ES-I3 (cell line): ENCODE results near the gene CAMTA1.

Experiments
- H3K36me3 ChIP-seq: 2 replicates; pipeline ENCODE4 v1.6.1; 2013; ENCODE audit warnings: mild to moderate bottlenecking, low read length, control low read depth, moderate library complexity; ENCODE audit not compliant: insufficient read depth
- H3K4me1 ChIP-seq: 2 replicates; pipeline ENCODE4 v1.6.1; 2013; ENCODE audit warnings: mild to moderate bottlenecking, control low read depth, low read length; ENCODE audit not compliant: insufficient read depth
- H3K9ac ChIP-seq: 2 replicates; pipeline ENCODE4 v1.6.1; 2013; ENCODE audit warnings: low read depth, mild to moderate bottlenecking, low read length, moderate library complexity
- H3K9me3 ChIP-seq: 2 replicates; pipeline ENCODE4 v1.6.1; 2013; ENCODE audit warnings: mild to moderate bottlenecking, low read length, moderate library complexity; ENCODE audit not compliant: control insufficient read depth, insufficient read depth

Gene CAMTA1

DNA sequence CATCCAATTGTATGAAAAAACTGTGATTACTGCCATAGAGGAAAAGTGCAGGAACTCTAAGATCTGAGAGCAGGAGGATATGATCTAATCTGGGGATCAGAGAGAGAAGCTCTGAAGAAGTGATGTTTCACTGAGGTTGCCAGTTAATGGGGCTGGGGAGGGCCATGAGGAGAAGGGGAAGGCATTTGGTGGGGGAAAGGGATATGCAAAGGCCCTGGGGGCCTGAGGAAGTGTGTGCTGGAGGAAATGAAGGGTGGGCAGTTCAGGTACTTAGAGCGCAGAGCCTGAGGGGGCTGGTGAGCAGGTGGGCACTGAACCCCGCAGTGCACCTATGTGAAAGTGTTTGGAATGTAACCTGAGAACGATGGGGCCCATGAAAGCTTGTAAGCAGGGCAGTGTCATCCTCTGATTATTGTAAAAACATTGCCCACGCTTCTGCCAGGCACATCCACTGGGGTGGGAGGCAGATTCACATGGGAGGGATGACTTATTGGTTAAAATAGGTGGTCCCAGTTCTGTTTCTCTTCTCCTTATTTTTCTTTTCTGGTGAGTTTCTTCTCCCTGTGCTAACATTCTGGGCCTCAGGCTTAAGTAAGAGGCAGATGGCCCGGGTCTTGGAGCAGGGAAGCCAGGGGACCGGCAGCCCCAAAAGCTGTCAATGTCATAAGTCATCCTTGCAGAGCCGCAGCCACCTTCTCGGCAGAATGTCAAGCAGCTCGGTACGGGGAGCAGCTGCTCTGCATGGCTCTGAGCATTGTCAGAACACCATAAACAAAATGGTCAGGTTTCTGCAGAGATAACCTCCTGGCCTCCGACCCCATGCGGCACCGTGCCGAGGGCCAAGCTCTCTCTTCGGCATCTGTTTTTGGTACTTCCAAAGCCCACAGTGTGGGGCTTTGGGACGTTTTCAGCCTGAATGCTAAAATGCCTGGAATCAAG lies 493.8 kb downstream of the CAMTA1 start:
- H3K9me3 ChIP-seq: no peaks in the 10 kb centered on the region
- H3K36me3 ChIP-seq: no peaks in the 10 kb centered on the region
- H3K4me1 ChIP-seq: peaks cover 18% of the 10 kb centered on the region
- no peak overlapping the region for H3K9ac ChIP-seq

DNA sequence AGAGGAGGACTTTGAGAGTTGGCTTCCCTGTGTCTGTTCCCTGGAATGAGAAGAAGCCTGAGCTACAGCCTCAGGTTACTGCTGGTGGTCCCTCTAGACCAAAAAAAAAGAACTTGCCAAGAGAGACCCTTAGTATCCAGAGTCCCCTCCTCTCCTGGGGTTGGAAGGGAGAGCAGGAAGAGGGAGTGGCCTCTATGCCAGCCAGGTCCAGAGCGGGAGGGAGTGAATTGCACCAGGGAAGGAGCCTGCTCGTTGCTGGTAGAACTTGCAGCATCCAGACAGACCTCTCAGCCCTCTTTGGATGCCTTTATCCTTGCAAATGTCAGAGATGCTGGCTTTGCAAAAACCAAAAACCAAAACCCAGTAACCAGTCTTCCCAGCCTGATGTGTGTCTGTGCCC lies 494.5 kb downstream of the CAMTA1 start:
- Histone ChIP-seq H3K9ac (no peak overlapping the region), H3K4me1 (peaks cover 18% of the 10 kb centered on the region), H3K9me3 (no peaks in the 10 kb centered on the region), H3K36me3 (no peaks in the 10 kb centered on the region)

DNA sequence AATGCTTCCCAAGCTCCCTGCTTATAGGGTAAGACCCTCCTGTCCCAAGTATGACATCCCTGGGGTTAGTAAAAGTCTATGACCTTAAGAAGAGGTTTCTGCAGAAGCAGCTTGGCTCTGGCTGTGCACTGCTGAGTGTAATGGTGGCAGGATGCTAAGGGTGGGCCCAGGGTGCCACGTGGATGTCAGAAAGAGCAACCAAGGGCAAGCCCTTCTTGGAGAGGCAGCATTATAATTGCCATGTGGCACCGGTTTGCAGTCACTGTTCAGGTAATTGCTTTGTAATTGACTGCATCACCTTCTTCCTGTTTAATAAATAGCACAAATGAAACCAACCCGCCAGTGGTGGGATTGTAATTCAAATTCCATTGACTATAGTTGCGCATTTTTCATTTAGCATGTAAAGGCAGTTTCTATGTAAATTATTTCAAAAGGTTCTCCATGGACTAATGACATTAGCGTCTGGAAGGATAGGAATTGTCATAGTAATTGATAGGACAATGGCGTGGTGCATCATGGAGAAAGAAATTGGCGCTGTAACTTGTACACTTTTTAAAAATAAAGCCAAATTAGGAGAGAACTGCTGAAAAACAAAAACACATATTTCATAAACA lies 495.2 kb downstream of the CAMTA1 start:
- H3K4me1 ChIP-seq: peaks cover 18% of the 10 kb centered on the region
- no peaks in the 10 kb centered on the region for H3K36me3 ChIP-seq
- H3K9me3 ChIP-seq: no peaks in the 10 kb centered on the region
- no peak overlapping the region for H3K9ac ChIP-seq

DNA sequence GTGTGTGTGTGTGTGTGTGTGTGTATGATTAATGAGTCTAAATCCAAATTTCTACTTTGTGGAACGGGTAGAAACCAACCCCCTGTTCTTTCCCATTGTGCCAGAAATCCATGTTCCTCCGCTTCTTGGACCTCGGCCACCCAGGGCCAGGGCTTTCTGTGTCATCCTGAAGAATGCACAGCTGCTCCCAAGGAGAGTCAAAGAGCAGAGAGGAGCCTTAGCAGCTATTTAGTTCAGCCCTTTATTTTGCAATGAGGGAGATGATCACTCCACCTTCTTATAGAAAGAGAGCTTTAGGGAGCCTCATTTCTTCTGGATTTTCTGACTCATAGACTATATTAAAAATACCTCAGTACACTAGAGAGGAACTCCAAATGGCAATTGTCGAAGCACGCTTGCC lies 496.6 kb downstream of the CAMTA1 start:
- peaks cover 18% of the 10 kb centered on the region for H3K4me1 ChIP-seq
- H3K9ac ChIP-seq: no peak overlapping the region
- H3K9me3 ChIP-seq: no peaks in the 10 kb centered on the region
- H3K36me3 ChIP-seq: no peaks in the 10 kb centered on the region

DNA sequence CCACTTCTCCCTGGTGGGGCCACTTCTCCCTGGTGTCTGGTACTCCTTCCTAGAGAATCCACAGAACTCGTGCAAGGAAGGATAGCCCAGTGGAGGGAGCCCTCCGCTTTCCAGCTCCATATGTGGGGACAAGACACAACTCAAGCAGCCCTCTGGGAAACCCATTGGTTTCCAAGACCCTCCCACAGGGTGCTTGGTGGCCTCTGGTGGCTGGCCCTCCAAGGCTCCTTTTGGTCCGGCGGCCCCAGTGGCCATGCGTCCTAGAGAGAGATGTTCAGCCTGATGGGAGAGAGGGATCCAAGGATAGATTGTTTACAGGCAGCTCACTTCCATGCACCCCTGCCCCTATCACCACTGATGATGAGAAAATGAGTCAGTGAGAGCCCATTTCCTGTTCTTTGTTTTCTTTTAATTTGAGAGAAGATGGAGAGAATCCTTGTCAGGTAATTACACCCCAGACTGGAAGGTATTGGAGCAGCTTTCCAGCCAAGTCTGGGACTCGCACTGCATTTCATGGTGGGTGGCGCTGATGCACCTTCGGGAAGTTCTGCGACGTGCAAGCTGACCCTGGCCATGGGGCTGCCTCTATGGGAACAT lies 499.7 kb downstream of the CAMTA1 start:
- peaks cover 9% of the 10 kb centered on the region for H3K4me1 ChIP-seq
- no peak overlapping the region for H3K9ac ChIP-seq
- no peaks in the 10 kb centered on the region for H3K36me3 ChIP-seq
- no peaks in the 10 kb centered on the region for H3K9me3 ChIP-seq

DNA sequence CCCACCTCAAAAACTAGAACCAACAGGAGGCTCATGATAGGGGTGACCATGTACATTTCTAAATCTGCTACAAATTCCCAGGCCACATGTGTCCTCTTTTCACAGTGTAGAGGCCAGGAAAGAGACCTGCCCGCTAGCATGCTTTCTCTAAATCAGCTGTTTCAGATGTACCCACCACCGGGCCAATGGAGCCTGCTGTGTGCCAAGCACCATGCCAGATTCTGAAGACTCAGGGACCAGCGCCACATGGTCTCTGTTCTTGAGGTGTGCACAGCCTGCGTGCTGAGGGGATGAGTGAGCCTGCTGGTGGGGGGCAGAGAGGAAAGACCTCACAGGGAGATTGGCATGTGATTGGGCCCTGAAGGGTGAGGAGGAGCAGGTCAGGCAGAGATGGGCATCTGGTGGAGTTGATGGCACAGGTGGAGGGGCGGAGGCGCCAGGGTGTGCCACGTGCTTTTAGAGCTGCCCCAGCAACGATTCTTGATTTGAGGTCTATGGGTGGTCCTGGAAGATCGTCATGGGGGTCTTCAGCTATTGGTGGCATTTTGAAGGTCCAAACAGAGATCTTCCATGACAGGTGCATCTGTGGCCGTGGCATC lies 500.7 kb downstream of the CAMTA1 start:
- H3K9ac ChIP-seq: no peak overlapping the region
- no peaks in the 10 kb centered on the region for H3K4me1 ChIP-seq
- H3K36me3 ChIP-seq: no peaks in the 10 kb centered on the region
- H3K9me3 ChIP-seq: no peaks in the 10 kb centered on the region

DNA sequence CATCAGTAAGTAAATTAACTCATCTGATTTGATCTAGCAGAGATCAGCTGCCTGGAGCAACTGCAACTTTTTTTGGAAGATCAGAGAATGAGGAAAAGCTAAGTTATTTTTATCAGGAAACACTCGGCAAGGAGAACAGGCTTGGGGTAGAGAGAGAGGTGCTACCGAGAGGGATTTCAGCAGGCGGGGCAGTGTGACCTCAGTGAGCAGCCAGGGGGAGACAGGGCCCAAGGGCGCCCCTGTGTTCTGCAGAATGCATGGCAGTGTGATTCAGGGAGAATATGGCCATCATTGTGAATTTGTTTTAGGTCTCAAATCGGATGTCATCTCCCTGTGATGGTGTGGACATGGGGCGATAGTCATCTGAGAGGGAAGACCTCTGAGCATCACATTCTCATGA lies 501.8 kb downstream of the CAMTA1 start:
- H3K9me3 ChIP-seq: no peaks in the 10 kb centered on the region
- H3K36me3 ChIP-seq: no peaks in the 10 kb centered on the region
- no peak overlapping the region for H3K9ac ChIP-seq
- H3K4me1 ChIP-seq: no peaks in the 10 kb centered on the region

DNA sequence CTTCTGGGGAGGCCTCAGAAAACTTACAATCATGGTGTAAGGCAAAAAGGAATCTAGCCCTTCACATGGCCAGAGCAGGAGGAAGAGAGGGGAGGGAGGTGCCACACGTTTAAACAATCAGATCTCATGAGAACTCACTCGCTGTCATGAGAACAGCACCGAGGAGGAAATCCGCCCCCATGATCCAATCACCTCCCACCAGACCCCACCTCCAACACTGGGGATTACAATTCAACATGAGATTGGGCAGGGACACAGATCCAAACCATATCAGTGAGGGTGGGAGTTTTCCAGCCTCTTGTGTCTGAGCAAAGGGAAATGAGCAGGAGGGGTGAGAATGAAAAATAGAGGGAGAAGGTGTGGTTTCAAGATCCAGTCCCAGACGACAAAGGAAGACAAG lies 503.7 kb downstream of the CAMTA1 start:
- H3K9ac ChIP-seq: no peak overlapping the region
- H3K36me3 ChIP-seq: no peaks in the 10 kb centered on the region
- H3K9me3 ChIP-seq: no peaks in the 10 kb centered on the region
- peaks cover 3% of the 10 kb centered on the region for H3K4me1 ChIP-seq

DNA sequence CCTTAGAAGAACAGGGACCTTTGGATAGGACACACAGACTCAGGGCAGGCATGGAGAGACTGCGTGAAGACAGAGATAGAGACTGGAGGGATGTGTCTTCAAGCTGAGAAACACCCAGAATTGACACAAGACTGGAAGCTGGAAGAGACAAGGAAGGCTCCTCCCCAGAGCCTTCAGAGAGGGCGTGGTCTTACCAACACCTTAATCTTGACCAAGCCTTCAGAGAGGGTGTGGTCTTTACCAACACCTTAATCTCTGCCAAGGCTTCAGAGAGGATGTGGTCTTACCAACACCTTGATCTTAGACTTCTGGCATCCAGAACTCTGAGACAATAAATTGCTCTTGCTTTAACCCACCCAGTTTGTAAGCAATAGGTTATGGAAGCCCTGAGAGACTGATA lies 504.4 kb downstream of the CAMTA1 start:
- Histone ChIP-seq H3K4me1 (peaks cover 8% of the 10 kb centered on the region), H3K9me3 (no peaks in the 10 kb centered on the region), H3K9ac (no peak overlapping the region), H3K36me3 (no peaks in the 10 kb centered on the region)

DNA sequence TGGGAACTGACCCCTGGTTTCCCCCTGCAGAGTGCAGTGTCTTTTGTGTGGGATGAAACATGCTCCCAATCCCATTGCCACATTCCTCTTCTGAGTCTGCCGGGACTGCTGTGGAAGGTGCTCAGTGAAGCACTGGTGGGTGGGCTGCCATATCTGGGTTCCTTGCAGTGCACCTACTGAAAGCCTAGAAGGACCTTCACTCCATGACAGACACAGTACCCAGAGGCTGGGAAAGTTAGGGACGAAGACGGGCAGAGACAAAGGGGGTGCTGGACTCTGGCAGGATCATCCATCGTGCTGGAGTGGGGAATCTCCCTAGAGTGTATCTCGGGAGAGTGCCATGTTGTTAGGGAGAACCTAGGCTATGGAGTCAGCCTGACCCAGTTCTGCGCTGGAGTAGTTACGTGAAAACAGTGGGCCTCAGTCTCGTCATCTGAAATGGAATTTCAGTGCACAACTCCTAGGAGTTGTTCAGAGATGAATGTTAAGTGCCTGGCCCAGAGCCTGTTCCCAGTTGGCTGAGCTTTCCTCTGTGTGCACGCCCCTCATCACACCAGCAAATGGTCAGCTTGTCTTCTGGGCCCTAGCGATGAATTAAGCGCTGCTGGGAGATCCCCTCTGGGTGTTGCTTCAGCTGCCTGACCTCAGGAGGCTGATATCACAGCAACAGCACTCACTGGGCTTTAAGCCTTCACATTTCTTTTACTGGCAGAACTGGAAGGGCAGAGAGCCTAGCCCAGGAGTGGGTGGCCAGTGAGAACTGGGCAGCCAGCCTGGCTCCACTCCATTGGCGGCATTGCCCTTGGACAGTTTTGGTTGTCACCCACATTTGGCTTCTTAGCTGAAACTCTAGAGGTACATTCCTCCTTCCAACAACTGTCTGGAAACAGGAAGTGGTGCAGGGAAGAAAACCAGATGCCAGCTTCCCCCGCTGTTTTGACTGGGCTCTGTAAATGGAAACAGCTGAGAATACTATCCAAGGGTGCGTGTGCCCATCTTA lies 506.0 kb downstream of the CAMTA1 start:
- Histone ChIP-seq H3K9me3 (no peaks in the 10 kb centered on the region), H3K9ac (no peak overlapping the region), H3K4me1 (peaks cover 8% of the 10 kb centered on the region)

DNA sequence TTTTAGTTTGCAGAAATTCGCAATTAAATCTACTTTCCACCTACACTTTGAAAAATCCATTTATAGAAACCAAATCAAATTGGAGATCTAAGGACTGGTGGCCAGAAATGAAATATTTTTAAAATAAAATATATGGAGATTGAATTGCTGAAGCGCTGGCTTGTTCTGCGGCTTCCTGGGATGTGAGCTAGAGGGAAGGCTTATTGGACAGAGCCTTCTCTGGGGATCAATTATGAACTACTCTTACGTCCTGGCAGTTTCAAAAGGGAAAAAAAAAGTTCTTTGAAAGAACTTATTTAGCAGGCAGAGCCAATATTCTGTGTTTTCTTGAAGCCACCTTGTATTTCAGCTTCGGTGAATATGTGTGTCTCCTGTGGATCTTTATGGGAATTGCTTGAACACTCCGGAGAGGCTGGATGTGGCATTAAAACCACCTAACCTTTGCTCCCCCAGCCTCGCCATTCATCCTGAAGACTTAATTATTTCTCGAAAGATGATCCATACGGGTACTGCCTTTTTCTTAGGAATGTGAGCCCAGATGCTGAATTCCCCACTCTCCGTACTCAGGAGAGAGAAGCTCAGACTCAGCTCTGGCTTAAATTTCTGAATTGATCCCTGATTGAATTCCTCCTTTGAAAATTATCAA lies 506.9 kb downstream of the CAMTA1 start:
- Histone ChIP-seq H3K4me1 (peaks cover 8% of the 10 kb centered on the region), H3K36me3 (no peaks in the 10 kb centered on the region), H3K9me3 (no peaks in the 10 kb centered on the region), H3K9ac (no peak overlapping the region)

More for the DNA sequence above, 506.0 kb downstream of the CAMTA1 start:
- H3K36me3 ChIP-seq: no peaks in the 10 kb centered on the region

DNA sequence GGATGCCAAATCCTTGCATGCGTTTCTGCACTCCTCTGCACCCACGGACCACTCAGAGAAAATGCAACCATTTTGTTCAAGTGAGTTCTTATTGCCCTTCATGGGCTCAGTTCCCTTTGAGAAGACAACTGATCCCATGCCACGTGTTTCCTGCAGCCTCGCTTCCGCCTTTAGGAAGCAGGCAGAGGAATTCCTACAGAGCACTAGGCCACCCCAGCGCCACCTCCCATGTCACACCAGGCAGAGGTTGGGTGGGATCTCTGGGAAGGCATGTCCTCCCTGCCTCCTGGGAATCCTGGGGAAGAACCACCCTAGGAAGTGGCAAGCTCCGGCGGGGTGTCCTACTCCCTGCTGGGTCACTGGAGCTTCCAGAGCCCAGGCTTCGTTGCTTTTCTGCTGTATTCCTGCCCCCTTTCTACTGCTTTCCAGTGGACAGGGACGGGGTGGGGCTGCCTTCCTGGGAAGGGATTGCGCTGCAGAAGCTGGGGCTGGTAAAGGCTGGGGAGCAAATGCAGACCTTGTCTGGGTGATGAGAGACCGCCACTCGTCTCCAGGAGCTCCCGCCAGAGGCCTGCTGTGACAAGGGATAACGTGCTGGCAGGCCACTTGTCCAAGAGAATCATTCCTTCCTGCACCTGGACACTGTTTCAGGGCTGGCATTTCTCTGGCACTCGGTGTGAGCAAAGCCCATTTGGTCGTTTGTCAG lies 507.6 kb downstream of the CAMTA1 start:
- Histone ChIP-seq H3K9ac (no peak overlapping the region), H3K36me3 (no peaks in the 10 kb centered on the region), H3K4me1 (peaks cover 13% of the 10 kb centered on the region), H3K9me3 (no peaks in the 10 kb centered on the region)
